Prostate gland (tissue), 2 donors: ENCODE measurements around the gene RBM47.

ENCODE experiments used
- POLR2A ChIP-seq: fragments of 450-650 bp; IDR thresholded peaks from one replicate; pipeline ENCODE4 v1.6.1; 2016; ENCODE audit warnings: antibody characterized with exemption, mild to moderate bottlenecking
- TF ChIP-seq, protein P1 (sequence below), 4 experiments: fragments of 200-600 bp in 2 of 4; fragments of 450-650 bp in 2 of 4; sonication (generic) in 2 of 4; IDR thresholded peaks; 1 replicate in 3 of 4; 2 replicates in 1 of 4; pipeline ENCODE4 v1.5.1; 2016 to 2019; ENCODE audit warnings: antibody characterized with exemption in 4 of 4, mild to moderate bottlenecking in 2 of 4, moderate library complexity in 2 of 4

DNA sequence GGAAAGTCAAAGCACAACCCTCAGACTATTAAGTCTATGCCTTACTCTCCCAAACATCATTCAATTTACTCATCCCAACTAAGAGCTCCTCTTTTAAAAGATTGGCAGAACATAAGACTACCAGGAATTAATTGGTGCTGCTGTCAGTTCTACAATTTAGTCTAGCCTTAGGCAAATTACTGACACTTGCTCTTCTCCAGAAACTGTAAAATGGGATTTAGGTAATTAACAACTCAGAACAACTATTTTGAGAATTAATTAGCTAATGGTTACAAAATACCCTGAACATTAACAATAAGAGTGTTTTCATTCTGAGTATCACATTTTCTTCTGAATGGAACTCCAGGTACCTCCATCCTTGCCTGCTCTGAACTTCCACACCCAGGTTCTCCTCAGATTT is 36.2 kb upstream of the RBM47 start:
- TF ChIP-seq POLR2A, result no peak
- TF ChIP-seq, protein P1, sequence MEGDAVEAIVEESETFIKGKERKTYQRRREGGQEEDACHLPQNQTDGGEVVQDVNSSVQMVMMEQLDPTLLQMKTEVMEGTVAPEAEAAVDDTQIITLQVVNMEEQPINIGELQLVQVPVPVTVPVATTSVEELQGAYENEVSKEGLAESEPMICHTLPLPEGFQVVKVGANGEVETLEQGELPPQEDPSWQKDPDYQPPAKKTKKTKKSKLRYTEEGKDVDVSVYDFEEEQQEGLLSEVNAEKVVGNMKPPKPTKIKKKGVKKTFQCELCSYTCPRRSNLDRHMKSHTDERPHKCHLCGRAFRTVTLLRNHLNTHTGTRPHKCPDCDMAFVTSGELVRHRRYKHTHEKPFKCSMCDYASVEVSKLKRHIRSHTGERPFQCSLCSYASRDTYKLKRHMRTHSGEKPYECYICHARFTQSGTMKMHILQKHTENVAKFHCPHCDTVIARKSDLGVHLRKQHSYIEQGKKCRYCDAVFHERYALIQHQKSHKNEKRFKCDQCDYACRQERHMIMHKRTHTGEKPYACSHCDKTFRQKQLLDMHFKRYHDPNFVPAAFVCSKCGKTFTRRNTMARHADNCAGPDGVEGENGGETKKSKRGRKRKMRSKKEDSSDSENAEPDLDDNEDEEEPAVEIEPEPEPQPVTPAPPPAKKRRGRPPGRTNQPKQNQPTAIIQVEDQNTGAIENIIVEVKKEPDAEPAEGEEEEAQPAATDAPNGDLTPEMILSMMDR (IDR thresholded peaks at IDR 0.05), result no peak
